HG02943 (cell line): ENCODE measurements around the gene CACNB2.

Experiments
- ATAC-seq: cut with Tn5 transposase; IDR thresholded peaks from one replicate; pipeline ENCODE4 v1.9.1; 2021; ENCODE audit warnings: mild to moderate bottlenecking, low read depth, moderate library complexity; ENCODE audit not compliant: unreplicated experiment

The CACNB2 gene

GRCh38 chr10:18140149-18140956 lies at the start of gene CACNB2:
Gene CACNB2 (plus strand): TSS chr10:18140424.
- no peak for ATAC-seq

DNA sequence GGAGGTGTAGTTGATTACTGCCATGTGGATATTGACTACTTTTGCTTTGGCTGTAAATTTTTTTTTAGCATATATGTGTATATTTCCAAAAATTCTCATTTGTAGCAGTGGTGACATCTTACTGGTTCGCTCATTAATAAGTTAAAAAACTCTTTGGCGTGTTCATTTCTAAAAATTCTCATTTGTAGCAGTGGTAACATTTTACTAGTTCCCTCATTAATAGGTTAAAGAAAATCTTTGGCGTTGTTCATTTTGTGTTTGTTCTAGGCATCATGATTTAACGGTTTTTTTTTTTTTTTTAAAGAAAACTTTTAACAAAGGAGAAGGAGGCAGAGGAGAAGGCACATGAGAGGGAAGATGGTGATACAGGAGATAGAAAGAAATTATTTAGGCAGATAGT lies 45.9 kb upstream of the CACNB2 start:
- no peak for ATAC-seq

GRCh38 chr10:18094793-18095192 lies 45.4 kb upstream of the CACNB2 start:
- no peak for ATAC-seq

DNA sequence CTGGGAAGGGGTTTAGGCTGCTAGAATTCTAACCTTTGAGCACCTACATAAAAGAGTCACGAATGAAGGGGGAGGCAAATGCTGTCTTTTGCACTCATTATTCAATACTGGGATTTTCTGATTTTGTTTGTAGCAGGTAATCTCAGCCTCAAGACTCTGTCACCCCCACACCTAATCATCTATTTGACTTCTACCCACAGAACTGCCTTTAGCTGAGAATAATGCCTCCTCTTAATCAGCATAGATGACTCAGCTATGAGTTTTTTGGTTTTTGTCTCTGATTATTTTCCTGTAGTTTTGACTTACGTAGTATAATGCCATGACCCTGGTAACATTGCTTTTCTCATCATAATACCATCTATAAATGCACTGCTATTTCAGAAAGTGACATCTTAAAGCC lies 42.7 kb upstream of the CACNB2 start:
- ATAC-seq, result no peak

DNA sequence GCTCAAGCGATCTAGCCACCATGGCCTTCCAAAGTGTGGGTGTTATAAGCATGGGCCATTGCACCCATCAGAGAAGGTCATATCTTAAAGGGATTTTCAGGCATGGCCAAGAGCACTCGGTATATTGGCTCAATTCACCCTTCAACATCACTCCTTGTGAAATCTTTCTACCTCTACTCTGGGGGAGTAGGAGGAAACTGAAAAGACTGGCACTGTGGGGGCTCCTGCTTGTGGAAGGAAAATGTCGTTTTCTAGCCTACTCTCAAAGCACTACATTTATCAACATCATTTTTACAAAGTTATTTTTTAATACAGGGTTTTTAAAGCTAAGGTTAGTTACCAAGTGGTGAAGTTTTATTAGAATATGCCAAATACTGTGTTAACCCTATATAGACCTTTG lies 42.0 kb upstream of the CACNB2 start:
- no peak for ATAC-seq

DNA sequence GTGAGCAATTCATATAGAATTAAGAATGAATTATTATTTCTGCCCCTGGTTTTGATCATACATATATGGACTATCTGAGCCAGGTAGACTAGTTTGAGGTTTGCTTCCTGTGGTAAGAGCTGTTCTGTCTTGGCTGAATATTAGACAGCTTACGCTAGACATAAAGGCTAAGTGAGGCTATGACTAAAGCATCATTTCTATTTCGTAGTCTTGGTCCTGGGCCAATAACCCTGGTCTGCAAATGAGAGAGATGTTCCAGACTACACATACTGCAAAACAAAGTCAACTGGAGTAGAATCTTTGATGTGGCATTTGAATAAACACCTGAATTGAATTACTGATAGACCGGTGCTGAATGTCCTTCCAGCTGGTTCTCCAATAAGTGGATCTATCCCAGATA lies 40.8 kb upstream of the CACNB2 start:
- no peak for ATAC-seq

GRCh38 chr10:18100669-18101068 lies 39.6 kb upstream of the CACNB2 start:
- ATAC-seq, result no peak

- ATAC-seq, result no peak
Observed at GRCh38 chr10:18102404-18102803, 37.8 kb upstream of the CACNB2 start.

DNA sequence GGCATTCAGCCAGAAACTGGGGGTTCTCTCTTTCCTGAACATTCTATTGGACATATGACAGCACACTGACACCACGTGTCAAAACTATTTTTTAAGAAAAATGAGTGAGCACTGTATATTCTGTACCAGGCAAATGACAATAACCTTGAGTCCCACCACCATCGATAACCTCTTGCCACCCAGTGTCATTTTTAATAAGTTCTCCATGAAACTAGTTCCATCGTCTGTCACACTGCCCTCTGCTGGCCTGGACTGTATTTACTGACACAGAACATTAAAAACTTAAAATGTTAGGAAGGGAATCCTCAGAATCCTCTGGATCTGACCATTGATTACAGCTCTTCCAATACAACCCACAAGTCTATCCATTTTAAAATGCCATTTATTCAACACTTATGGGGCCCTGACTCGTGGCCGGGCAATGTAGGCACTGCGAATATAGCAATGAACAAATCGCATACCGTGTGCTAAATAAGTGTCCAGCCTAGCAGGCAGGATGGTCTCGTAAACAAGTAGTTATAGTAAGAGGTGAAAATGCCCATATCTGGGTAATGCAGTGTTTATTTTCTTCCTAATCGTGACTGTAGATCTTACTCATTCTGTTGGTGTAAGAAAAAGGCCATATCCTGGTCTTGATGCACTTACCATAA lies 35.9 kb upstream of the CACNB2 start:
- no peak for ATAC-seq

- ATAC-seq, result no peak
Observed at GRCh38 chr10:18109341-18109870, 30.8 kb upstream of the CACNB2 start.

DNA sequence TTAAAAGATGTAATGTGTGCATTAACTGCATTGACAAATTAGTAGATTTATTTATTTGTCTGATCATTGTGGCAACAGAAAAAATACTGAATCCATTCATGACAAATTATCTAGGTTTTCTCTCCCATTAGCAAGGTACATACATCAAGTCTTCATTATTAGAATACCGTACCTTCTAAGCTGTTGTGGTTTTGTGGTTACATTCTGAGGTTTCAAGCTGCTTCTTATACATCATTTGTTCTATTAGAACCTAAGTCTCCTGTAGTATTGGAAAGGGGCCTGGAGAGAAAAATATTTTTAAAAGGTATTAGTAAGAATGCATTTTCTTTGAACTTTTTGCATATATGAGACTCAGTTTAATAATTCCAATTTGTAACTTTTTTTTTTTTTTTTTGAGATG lies 26.3 kb upstream of the CACNB2 start:
- ATAC-seq, result no peak

DNA sequence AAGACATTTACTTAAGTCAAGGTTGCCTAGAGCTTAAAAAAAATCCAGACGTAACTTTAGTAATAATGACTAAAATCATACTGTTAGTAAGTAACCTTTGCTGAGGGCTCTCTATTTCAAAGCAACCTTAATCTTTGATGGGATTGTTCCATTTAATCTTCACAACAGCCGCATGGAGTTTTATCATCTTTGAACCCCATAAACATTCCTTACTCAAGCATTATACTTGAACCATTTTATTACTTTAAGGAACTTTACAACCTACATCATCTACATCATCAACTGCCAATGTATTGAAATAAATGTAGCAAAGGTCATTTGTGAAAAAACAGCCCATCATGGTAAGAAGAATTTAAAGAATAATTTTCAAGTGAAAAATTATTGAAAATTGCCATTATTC lies 22.9 kb upstream of the CACNB2 start:
- ATAC-seq, result no peak

- no peak for ATAC-seq
Observed at GRCh38 chr10:18122753-18123152, 17.5 kb upstream of the CACNB2 start.

GRCh38 chr10:18133046-18133445 lies 7.2 kb upstream of the CACNB2 start:
- ATAC-seq, result no peak

GRCh38 chr10:18134509-18134908 lies 5.7 kb upstream of the CACNB2 start:
- no peak for ATAC-seq

DNA sequence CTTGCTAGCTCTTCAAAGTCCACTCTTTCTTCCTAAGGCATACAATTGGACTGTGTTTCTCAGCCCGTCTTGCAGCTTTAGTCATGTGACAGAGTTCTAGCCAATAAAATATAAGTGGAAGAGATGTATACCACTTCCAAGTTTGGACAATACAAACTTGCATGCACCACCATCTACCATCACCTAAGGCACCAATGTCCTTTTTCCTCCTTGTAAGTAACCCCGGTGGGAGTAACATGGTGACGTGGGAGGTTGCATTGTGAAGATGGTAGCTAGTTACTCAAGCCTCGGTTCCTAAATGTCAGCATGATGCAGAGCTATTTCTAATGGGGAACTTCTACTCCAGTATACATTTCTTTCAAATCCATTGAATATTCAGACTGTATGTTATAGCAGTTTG lies 5.3 kb upstream of the CACNB2 start:
- no peak for ATAC-seq

GRCh38 chr10:18136073-18136791 lies 4.0 kb upstream of the CACNB2 start:
- no peak for ATAC-seq

DNA sequence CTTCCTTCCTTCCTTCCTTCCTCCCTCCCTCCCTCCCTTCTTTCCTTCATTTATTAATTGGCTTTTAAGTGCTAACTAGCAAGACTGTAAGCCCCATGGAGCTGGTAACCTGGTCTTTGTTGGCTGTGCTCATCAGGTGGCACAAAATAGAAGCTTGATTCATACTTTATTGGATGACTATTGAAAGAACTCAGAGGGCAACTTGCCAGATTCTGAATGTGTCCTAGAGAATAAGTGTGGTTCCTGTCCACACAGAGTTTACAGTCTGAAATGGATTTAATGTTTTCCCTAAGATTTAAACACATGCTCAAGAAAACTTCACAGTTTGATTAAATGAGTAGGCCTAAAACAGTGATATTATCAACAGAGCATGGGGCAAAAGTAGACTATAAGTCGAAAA lies 3.1 kb upstream of the CACNB2 start:
- ATAC-seq, result no peak

GRCh38 chr10:18140957-18141845 lies 977 bp downstream of the CACNB2 start:
- no peak for ATAC-seq

DNA sequence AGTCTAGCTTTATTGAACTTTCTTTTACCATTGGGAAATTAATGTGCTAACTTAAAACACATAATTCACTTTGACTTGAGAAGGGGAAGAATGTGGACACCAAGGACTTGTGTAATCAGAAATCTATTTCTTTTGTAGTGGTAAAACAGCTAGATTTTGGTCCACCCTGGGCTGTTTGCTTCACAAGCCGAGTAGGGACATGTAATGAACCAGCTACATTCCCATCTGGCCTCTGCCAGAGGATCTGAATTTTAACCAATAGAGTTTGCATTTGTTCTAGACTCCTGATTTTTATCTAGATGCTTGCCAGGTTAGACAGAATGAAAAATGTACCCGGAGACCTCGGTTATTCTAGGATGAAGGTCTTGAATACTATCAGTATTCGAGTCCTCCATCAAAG lies 1.9 kb downstream of the CACNB2 start:
- ATAC-seq, result no peak
